Fibroblast of the aortic adventitia (primary cell): ENCODE data around the gene CTPS1. TPM values are rescaled to one million over a fixed set of nuclear protein-coding genes. Genes with fewer than 3 reads are reported as not detected.

Experiments
- DNase-seq: peaks from one replicate; pipeline ENCODE4 v3.0.0-alpha.2; 2010; ENCODE audit warnings: low read depth
- H3K4me3 ChIP-seq: 2 replicates; pipeline ENCODE4 v1.5.1; 2011; ENCODE audit warnings: low read depth, mild to moderate bottlenecking, control low read depth, low read length, moderate library complexity
- total RNA-seq: library from RNA; depleted of rRNA; stranded (reverse); fragments of >200 nt; gene quantifications from 2 replicates; pipeline ENCODE4 v1.2.3, GENCODE V29; 2012; ENCODE audit warnings: low replicate concordance
- TF ChIP-seq, protein P1 (sequence below): IDR thresholded peaks from 2 replicates; pipeline ENCODE4 v1.5.1; 2011; ENCODE audit warnings: mild to moderate bottlenecking, low read length, control low read depth, inconsistent platforms; ENCODE audit not compliant: insufficient read depth

Gene CTPS1
- total RNA-seq, 1 donor = 22.9 TPM

DNA sequence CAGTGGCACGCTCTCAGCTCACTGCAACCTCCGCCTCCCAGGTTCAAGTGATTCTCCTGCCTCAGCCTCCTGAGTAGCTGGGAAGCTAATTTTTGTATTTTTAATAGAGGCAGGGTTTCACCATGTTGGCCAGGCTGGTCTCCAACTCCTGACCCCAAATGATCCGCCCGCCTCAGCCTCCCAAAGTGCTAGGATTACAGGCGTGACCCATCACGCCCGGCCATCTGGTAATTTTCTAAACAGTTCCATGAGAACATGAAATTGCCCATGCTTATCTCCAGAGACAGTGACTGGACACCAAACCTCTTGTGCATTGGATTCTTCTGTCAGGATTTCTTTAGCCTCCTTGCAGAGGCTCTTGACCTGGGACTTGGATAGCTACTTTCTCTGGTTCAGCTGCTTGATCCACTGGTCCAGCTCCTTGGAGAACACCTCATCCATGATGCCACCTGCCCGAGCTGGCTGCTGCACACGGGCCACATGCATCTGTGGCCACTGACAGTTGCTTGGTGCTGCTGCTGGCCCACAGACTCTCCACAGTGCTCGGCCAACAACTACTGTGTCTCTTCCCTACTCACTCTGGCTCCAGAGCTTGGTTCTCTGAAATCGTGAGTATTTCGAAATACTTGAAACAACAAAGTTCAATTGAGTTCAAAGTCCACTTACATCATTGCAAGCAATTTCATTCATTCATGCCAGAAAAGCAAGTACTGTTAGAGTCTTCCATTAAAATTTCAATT lies 40.0 kb upstream of the CTPS1 start:
- peak; percentile 91 for DNase-seq
- H3K4me3 ChIP-seq = no peak overlapping the region
- TF ChIP-seq, protein P1, sequence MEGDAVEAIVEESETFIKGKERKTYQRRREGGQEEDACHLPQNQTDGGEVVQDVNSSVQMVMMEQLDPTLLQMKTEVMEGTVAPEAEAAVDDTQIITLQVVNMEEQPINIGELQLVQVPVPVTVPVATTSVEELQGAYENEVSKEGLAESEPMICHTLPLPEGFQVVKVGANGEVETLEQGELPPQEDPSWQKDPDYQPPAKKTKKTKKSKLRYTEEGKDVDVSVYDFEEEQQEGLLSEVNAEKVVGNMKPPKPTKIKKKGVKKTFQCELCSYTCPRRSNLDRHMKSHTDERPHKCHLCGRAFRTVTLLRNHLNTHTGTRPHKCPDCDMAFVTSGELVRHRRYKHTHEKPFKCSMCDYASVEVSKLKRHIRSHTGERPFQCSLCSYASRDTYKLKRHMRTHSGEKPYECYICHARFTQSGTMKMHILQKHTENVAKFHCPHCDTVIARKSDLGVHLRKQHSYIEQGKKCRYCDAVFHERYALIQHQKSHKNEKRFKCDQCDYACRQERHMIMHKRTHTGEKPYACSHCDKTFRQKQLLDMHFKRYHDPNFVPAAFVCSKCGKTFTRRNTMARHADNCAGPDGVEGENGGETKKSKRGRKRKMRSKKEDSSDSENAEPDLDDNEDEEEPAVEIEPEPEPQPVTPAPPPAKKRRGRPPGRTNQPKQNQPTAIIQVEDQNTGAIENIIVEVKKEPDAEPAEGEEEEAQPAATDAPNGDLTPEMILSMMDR = no peak

GRCh38 chr1:40944326-40944725 lies 35.2 kb upstream of the CTPS1 start:
- peak; percentile 96 for DNase-seq
- peak overlapping the region; percentile 25 for H3K4me3 ChIP-seq
- TF ChIP-seq, protein P1 = peak; percentile 33

GRCh38 chr1:40944841-40945430 lies 34.6 kb upstream of the CTPS1 start:
- TF ChIP-seq, protein P1 = no peak
- no peak overlapping the region for H3K4me3 ChIP-seq
- peak; percentile 90 for DNase-seq

- DNase-seq = peak; percentile 67
- TF ChIP-seq, protein P1 = no peak
Measured at GRCh38 chr1:40945491-40945973, 34.0 kb upstream of the CTPS1 start.

GRCh38 chr1:40948741-40949443 lies 30.6 kb upstream of the CTPS1 start:
- no peak overlapping the region for H3K4me3 ChIP-seq
- DNase-seq = peak; percentile 63
- TF ChIP-seq, protein P1 = peak; percentile 75

More at GRCh38 chr1:40945491-40945973, 34.0 kb upstream of the CTPS1 start:
- H3K4me3 ChIP-seq = no peak overlapping the region

- TF ChIP-seq, protein P1 = no peak
- DNase-seq = no peak
- no peak overlapping the region for H3K4me3 ChIP-seq
Measured at GRCh38 chr1:40949563-40949962, 29.9 kb upstream of the CTPS1 start.
